K562 (cell line): ENCODE data around the gene PSMD8. TPM values are rescaled to one million over a fixed set of nuclear protein-coding genes. Genes with fewer than 3 reads are reported as not detected.

Experiments used
- FOXJ3 ChIP-seq: sonication (generic); formaldehyde crosslinking; IDR thresholded peaks from 2 replicates; pipeline ENCODE4 v1.4.0; 2020; ENCODE audit warnings: mild to moderate bottlenecking, missing genetic modification reagents
- KLF6 ChIP-seq: fragments of 250-450 bp; sonication (Bioruptor Pico); IDR thresholded peaks from 2 replicates; pipeline ENCODE4 v1.4.0; 2020; ENCODE audit warnings: mild to moderate bottlenecking, moderate library complexity, borderline replicate concordance
- MAFK ChIP-seq: IDR thresholded peaks from 2 replicates; pipeline ENCODE4 v1.6.1; 2011; ENCODE audit warnings: low read length, improper control_type of control experiment
- PRPF4 ChIP-seq: fragments of 200-400 bp; formaldehyde crosslinking; IDR thresholded peaks from one replicate; pipeline ENCODE4 v1.6.1; 2017; ENCODE audit warnings: low read length, low read depth, mild to moderate bottlenecking; ENCODE audit not compliant: insufficient read depth, poor library complexity, severe bottlenecking
- SMARCA5 ChIP-seq: fragments of 450-650 bp; IDR thresholded peaks from 2 replicates; pipeline ENCODE4 v1.6.1; 2016
- TARDBP ChIP-seq: fragments of 450-650 bp; IDR thresholded peaks from 2 replicates; pipeline ENCODE4 v1.6.1; 2016
- TSC22D4 ChIP-seq: fragments of 450-650 bp; IDR thresholded peaks from 2 replicates; pipeline ENCODE4 v1.6.1; 2016; ENCODE audit warnings: missing genetic modification characterization, missing biosample characterization, control low read depth
- ZBTB40 ChIP-seq, 2 experiments: fragments of 450-650 bp in 1 of 2; sonication (generic) in 1 of 2; formaldehyde crosslinking in 1 of 2; IDR thresholded peaks; 2 replicates each; pipeline versions ENCODE4 v1.7.1 to v1.9.0; 2016 to 2022; ENCODE audit warnings: inconsistent platforms in 1 of 2, mild to moderate bottlenecking in 1 of 2, missing genetic modification reagents in 1 of 2
- ZC3H11A ChIP-seq: IDR thresholded peaks from 2 replicates; pipeline ENCODE4 v1.6.1; 2012; ENCODE audit warnings: low read depth, low read length, improper control_type of control experiment
- ZNF184 ChIP-seq: sonication (generic); formaldehyde crosslinking; IDR thresholded peaks from 2 replicates; pipeline ENCODE4 v1.5.0; 2020; ENCODE audit warnings: missing genetic modification reagents
- ZNF23 ChIP-seq: fragments of 250-450 bp; sonication (Bioruptor Pico); IDR thresholded peaks from 2 replicates; pipeline ENCODE4 v1.4.0; 2020; ENCODE audit warnings: mild to moderate bottlenecking
- polyA plus RNA-seq, 8 experiments: library from polyadenylated mRNA; depleted of rRNA in 4 of 8; stranded (reverse) in 5 of 8; unstranded in 3 of 8; fragments of >200 nt; fragmentation: Nextera tagmentation in 2 of 8; fragmentation: Illumina TruSeq in 1 of 8; extraction: Ambion mirVana in 2 of 8; extraction: Trizol in 1 of 8; gene quantifications; 2 replicates each; pipeline versions ENCODE4 v1.2.1 to v1.2.3, GENCODE V29; 2011 to 2014; ENCODE audit warnings: inconsistent platforms in 1 of 8, missing spikeins in 1 of 8
- total RNA-seq, 7 experiments: library from RNA; depleted of rRNA in 6 of 7; stranded (reverse); fragments of >200 nt in 6 of 7; fragmentation: Illumina TruSeq in 2 of 7; extraction: Trizol in 2 of 7; gene quantifications; 2 replicates each; pipeline versions ENCODE4 v1.2.1 to v1.2.3, GENCODE V29; 2011 to 2021; ENCODE audit warnings: low replicate concordance in 1 of 7
- TF ChIP-seq, protein P1 (sequence below): fragments of 250-450 bp; sonication (Bioruptor Pico); IDR thresholded peaks from 2 replicates; pipeline ENCODE4 v1.4.0; 2020
- TF ChIP-seq, protein P2 (sequence below): sonication (generic); formaldehyde crosslinking; IDR thresholded peaks from 2 replicates; pipeline ENCODE4 v1.8.1; 2023; ENCODE audit warnings: mild to moderate bottlenecking, missing genetic modification reagents

PSMD8 gene
- total and polyA plus RNA-seq, 9 of the 15 experiments (the other 6 are each of a cell fraction or from before 2014, with no cell fraction given): 130 to 583 (median 315) TPM

GRCh38 chr19:38335949-38336637 is 38.3 kb upstream of the PSMD8 start (continued):
- no peak for TF ChIP-seq ZNF184 (CRISPR knock-in tag)
- TF ChIP-seq KLF6: no peak
- no peak for TF ChIP-seq TARDBP
- TF ChIP-seq ZBTB40 (IDR thresholded peaks at IDR 0.05): peak; percentile 58; the same call in 1 of the 2 replicates
- TF ChIP-seq ZBTB40 (CRISPR knock-in tag; IDR thresholded peaks at IDR 0.05): no peak
- TF ChIP-seq TSC22D4: no peak
- peak; percentile 77; the same call in 1 of the 2 replicates for TF ChIP-seq SMARCA5
- TF ChIP-seq FOXJ3: no peak
- no peak for TF ChIP-seq MAFK
- TF ChIP-seq, protein P1, sequence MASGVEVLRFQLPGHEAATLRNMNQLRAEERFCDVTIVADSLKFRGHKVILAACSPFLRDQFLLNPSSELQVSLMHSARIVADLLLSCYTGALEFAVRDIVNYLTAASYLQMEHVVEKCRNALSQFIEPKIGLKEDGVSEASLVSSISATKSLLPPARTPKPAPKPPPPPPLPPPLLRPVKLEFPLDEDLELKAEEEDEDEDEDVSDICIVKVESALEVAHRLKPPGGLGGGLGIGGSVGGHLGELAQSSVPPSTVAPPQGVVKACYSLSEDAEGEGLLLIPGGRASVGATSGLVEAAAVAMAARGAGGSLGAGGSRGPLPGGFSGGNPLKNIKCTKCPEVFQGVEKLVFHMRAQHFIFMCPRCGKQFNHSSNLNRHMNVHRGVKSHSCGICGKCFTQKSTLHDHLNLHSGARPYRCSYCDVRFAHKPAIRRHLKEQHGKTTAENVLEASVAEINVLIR: no peak
- no peak for TF ChIP-seq ZC3H11A
- no peak for TF ChIP-seq PRPF4
- TF ChIP-seq, protein P2, sequence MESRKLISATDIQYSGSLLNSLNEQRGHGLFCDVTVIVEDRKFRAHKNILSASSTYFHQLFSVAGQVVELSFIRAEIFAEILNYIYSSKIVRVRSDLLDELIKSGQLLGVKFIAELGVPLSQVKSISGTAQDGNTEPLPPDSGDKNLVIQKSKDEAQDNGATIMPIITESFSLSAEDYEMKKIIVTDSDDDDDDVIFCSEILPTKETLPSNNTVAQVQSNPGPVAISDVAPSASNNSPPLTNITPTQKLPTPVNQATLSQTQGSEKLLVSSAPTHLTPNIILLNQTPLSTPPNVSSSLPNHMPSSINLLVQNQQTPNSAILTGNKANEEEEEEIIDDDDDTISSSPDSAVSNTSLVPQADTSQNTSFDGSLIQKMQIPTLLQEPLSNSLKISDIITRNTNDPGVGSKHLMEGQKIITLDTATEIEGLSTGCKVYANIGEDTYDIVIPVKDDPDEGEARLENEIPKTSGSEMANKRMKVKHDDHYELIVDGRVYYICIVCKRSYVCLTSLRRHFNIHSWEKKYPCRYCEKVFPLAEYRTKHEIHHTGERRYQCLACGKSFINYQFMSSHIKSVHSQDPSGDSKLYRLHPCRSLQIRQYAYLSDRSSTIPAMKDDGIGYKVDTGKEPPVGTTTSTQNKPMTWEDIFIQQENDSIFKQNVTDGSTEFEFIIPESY (CRISPR knock-in tag): no peak
- no peak for TF ChIP-seq ZNF23 (CRISPR knock-in tag)
